ENCODE data around the gene GTF2I.
A peak's percentile ranks its signal among the peaks of the same experiment; 100 is the strongest.

The GTF2I gene

DNA sequence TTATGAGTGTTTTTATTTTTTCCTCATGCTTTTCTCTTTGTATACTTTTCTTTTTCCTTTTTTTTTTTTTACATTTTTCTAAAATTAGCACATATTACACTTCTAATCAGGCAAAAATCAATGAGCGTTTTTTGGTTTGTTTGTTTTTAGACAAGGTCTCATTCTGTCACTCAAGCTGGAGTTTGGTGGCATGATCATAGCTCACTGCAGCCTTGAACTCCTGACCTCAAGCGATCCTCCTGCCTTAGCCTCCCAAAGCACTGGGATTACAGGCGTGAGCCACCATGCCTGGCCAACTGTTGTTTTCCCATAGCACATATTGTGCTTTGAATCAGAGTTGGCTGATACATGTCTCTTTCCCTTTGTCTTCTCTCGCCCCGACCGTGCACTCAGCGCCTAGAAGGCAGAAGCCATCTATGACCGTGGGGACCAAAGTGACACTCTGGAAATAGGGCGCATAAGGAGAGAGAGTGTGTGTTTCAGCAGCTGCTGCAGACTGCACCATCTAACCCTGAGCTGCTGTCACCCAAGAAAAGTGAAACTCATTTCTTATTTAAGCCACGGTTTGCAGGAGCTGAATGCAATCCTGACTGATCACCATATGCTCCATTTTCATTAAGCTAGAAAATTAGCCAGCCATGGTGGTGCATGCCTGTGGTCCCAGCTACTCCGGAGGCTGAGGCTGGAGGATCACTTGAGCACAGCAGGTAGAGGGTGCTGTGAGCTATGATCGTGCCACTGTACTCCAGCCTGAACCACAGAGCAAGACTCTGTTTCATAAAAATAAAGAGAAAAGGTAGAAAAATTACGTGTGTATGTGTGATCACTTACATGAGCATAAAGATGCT lies 41.4 kb upstream of the GTF2I start:
- TF ChIP-seq PPARA (CRISPR knock-in tag; IDR thresholded peaks at IDR 0.05; ENCODE audit: borderline replicate concordance) = no peak
- TF ChIP-seq BACH2 (CRISPR knock-in tag; IDR thresholded peaks at IDR 0.05; ENCODE audit: borderline replicate concordance) = no peak
- no peak for TF ChIP-seq ZNF8 (CRISPR knock-in tag; IDR thresholded peaks at IDR 0.05)
- TF ChIP-seq, protein P1, sequence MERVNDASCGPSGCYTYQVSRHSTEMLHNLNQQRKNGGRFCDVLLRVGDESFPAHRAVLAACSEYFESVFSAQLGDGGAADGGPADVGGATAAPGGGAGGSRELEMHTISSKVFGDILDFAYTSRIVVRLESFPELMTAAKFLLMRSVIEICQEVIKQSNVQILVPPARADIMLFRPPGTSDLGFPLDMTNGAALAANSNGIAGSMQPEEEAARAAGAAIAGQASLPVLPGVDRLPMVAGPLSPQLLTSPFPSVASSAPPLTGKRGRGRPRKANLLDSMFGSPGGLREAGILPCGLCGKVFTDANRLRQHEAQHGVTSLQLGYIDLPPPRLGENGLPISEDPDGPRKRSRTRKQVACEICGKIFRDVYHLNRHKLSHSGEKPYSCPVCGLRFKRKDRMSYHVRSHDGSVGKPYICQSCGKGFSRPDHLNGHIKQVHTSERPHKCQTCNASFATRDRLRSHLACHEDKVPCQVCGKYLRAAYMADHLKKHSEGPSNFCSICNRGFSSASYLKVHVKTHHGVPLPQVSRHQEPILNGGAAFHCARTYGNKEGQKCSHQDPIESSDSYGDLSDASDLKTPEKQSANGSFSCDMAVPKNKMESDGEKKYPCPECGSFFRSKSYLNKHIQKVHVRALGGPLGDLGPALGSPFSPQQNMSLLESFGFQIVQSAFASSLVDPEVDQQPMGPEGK (CRISPR knock-in tag; IDR thresholded peaks at IDR 0.05; ENCODE audit: borderline replicate concordance) = no peak
- no peak for TF ChIP-seq ZC3H10 (CRISPR knock-in tag; IDR thresholded peaks at IDR 0.05)
- TF ChIP-seq ZNF565 (CRISPR knock-in tag; conservative IDR thresholded peaks at IDR 0.05; ENCODE audit: low read depth) = no peak
- ATAC-seq = no peak

DNA sequence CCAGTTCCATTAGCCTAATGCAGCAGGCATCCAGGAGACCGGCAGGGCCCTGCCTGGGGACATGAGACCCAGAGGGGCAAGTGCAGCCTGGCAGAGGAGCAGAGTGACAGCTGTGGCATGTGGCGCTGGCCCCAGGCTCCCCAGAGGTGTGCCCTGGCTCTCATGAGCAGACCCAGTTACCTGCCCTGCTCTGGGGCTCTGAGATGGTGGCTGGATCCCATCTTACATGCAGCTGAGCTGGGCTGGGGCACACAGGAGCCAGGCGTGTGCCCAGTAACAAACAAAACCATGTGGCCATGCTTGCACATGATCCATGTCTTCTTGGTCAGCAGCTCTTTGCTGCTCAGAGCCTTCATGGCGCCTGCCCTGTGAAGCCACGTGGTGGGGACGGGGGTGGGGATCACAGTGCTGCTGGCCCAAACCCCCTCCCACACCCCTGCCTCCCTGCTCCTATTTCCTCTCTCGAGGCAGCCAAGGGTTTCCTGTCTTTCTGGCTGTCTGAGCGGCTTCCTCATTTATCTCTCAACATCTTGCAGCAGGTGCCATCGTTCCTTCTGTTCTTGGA lies 40.3 kb upstream of the GTF2I start:
- TF ChIP-seq ZNF70 (CRISPR knock-in tag; IDR thresholded peaks at IDR 0.05) (peak; percentile 83), CSDC2 (CRISPR knock-in tag; IDR thresholded peaks at IDR 0.05) (no peak)
- ATAC-seq = no peak; the same call in 2 of the 3 replicates

DNA sequence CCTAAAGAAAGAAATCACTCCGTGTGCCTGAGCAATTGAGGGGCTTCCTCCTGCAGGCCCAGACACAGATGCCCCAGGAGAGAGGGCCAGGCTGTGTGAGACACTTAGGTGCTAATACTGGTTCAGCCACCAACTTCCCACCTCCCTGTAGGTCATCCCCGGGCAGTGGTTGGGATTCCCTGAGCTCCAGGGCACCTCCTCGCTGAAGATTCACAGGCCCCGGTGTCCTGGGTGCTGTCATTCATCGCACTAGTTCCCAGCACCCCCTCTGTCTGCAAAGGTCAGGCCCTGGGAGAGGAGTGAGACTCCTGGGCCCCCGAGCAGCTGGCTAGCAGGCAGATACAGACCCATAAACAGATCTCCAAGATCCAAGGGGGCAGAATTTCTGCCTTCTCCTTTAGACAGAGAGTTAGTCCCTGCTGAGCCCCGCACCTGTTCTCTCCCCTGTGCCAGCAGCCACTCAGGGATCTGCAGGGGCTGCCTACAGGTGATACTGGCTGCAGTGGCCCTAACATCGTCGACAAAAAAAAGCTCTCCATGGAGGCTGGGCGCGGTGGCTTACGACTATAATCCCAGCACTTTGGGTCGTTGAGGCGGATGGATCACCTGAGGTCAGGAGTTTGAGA lies 38.2 kb upstream of the GTF2I start:
- ATAC-seq = no peak; the same call in 2 of the 3 replicates

DNA sequence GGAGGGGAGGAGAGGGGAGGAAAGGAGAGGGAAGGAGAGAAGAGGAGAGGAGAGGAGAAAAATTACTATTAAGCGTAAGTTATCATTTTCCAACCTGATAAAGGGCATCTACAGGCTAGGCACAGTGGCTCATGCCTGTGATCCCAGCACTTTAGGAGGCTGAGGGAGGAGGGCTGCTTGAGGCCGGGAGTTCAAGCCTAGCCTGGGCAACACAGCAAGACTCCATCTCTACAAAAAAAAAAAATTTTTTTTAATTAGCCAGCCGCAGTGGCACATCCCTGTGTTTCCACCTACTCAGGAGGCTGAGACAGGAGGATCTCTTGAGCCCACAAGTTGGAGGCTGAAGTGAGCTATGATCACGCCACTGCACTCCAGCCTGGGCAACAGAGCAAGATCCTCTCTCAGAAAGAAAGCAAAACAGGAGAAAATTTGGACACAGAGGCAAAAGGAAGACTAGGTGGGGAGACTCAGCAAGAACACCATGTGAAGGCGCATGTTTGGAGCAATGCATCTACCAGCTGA lies 35.2 kb upstream of the GTF2I start:
- TF ChIP-seq, protein P2, sequence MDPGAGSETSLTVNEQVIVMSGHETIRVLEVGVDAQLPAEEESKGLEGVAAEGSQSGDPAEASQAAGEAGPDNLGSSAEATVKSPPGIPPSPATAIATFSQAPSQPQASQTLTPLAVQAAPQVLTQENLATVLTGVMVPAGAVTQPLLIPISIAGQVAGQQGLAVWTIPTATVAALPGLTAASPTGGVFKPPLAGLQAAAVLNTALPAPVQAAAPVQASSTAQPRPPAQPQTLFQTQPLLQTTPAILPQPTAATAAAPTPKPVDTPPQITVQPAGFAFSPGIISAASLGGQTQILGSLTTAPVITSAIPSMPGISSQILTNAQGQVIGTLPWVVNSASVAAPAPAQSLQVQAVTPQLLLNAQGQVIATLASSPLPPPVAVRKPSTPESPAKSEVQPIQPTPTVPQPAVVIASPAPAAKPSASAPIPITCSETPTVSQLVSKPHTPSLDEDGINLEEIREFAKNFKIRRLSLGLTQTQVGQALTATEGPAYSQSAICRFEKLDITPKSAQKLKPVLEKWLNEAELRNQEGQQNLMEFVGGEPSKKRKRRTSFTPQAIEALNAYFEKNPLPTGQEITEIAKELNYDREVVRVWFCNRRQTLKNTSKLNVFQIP (CRISPR knock-in tag; IDR thresholded peaks at IDR 0.05; ENCODE audit: borderline replicate concordance, low read depth) = no peak
- TF ChIP-seq ZFP3 (CRISPR knock-in tag; IDR thresholded peaks at IDR 0.05) = no peak
- TF ChIP-seq, protein P3, sequence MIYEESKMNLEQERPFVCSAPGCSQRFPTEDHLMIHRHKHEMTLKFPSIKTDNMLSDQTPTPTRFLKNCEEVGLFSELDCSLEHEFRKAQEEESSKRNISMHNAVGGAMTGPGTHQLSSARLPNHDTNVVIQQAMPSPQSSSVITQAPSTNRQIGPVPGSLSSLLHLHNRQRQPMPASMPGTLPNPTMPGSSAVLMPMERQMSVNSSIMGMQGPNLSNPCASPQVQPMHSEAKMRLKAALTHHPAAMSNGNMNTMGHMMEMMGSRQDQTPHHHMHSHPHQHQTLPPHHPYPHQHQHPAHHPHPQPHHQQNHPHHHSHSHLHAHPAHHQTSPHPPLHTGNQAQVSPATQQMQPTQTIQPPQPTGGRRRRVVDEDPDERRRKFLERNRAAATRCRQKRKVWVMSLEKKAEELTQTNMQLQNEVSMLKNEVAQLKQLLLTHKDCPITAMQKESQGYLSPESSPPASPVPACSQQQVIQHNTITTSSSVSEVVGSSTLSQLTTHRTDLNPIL (CRISPR knock-in tag; IDR thresholded peaks at IDR 0.05; ENCODE audit: low read depth) = no peak
- no peak for TF ChIP-seq ZC3H10 (CRISPR knock-in tag; IDR thresholded peaks at IDR 0.05)
- TF ChIP-seq ZNF8 (CRISPR knock-in tag; IDR thresholded peaks at IDR 0.05) = no peak
- no peak for ATAC-seq

More for the DNA sequence above, 38.2 kb upstream of the GTF2I start:
- no peak for TF ChIP-seq PPARA (CRISPR knock-in tag; IDR thresholded peaks at IDR 0.05; ENCODE audit: borderline replicate concordance)
- no peak for TF ChIP-seq GLIS3 (CRISPR knock-in tag; IDR thresholded peaks at IDR 0.05)
- TF ChIP-seq ESRRG (CRISPR knock-in tag; IDR thresholded peaks at IDR 0.05) = no peak
- TF ChIP-seq RARB (CRISPR knock-in tag; IDR thresholded peaks at IDR 0.05) = no peak
- TF ChIP-seq ZFP30 (CRISPR knock-in tag; IDR thresholded peaks at IDR 0.05) = no peak
- TF ChIP-seq SNAI2 (CRISPR knock-in tag; IDR thresholded peaks at IDR 0.05) = no peak

- ATAC-seq = no peak
These were observed 34.4 kb upstream of the GTF2I start for GRCh38 chr7:74623135-74623534.

GRCh38 chr7:74625446-74625845 lies 32.1 kb upstream of the GTF2I start:
- peak; percentile 60 for ATAC-seq
- TF ChIP-seq ZNF8 (CRISPR knock-in tag; IDR thresholded peaks at IDR 0.05) (no peak), TSHZ2 (CRISPR knock-in tag; IDR thresholded peaks at IDR 0.05) (no peak), GLIS3 (CRISPR knock-in tag; IDR thresholded peaks at IDR 0.05) (no peak), ZFP30 (CRISPR knock-in tag; IDR thresholded peaks at IDR 0.05) (no peak), ZNF565 (CRISPR knock-in tag; conservative IDR thresholded peaks at IDR 0.05; ENCODE audit: low read depth) (no peak), ISL1 (CRISPR knock-in tag; IDR thresholded peaks at IDR 0.05) (no peak), CSDC2 (CRISPR knock-in tag; IDR thresholded peaks at IDR 0.05) (no peak), RARB (CRISPR knock-in tag; IDR thresholded peaks at IDR 0.05) (no peak)
- TF ChIP-seq, protein P4, sequence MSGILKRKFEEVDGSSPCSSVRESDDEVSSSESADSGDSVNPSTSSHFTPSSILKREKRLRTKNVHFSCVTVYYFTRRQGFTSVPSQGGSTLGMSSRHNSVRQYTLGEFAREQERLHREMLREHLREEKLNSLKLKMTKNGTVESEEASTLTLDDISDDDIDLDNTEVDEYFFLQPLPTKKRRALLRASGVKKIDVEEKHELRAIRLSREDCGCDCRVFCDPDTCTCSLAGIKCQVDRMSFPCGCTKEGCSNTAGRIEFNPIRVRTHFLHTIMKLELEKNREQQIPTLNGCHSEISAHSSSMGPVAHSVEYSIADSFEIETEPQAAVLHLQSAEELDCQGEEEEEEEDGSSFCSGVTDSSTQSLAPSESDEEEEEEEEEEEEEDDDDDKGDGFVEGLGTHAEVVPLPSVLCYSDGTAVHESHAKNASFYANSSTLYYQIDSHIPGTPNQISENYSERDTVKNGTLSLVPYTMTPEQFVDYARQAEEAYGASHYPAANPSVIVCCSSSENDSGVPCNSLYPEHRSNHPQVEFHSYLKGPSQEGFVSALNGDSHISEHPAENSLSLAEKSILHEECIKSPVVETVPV (CRISPR knock-in tag; IDR thresholded peaks at IDR 0.05) = no peak

More at GRCh38 chr7:74623135-74623534, 34.4 kb upstream of the GTF2I start:
- no peak for TF ChIP-seq TOX (CRISPR knock-in tag; IDR thresholded peaks at IDR 0.05; ENCODE audit: borderline replicate concordance)
- no peak for TF ChIP-seq CSDC2 (CRISPR knock-in tag; IDR thresholded peaks at IDR 0.05)
- no peak for TF ChIP-seq OSR1 (CRISPR knock-in tag; IDR thresholded peaks at IDR 0.05)
